HL-60 (cell line): ENCODE results near the gene SMARCB1.

Source experiments
- DNase-seq, 2 experiments: peaks; one replicate each; pipeline ENCODE4 v3.0.0-alpha.2; 2010 to 2020; ENCODE audit warnings: low read depth in 1 of 2, low spot score in 1 of 2
- H3K27ac ChIP-seq: fragments of 250-450 bp; sonication (Bioruptor Pico); replicated peaks from 2 replicates; pipeline ENCODE4 v1.5.1; 2020; ENCODE audit warnings: mild to moderate bottlenecking, moderate library complexity
- H3K27me3 ChIP-seq: fragments of 250-450 bp; sonication (Bioruptor Pico); 2 replicates; pipeline ENCODE4 v1.5.1; 2021; ENCODE audit warnings: mild to moderate bottlenecking, moderate library complexity; ENCODE audit not compliant: insufficient read depth, poor library complexity, severe bottlenecking
- H3K4me3 ChIP-seq: replicated peaks from 2 replicates; pipeline ENCODE4 v1.5.1; 2011; ENCODE audit warnings: mild to moderate bottlenecking, control low read depth, low read length; ENCODE audit not compliant: insufficient read depth
- CTCF ChIP-seq: IDR thresholded peaks from one replicate; pipeline ENCODE4 v1.5.1; 2011; ENCODE audit warnings: low read length, control low read depth, inconsistent platforms; ENCODE audit not compliant: insufficient read depth
- GABPA ChIP-seq: IDR thresholded peaks from 2 replicates; pipeline ENCODE4 v1.6.1; 2012; ENCODE audit warnings: low read depth
- POLR2AphosphoS5 ChIP-seq: IDR thresholded peaks from 2 replicates; pipeline ENCODE4 v1.6.1; 2012; ENCODE audit warnings: low read depth
- REST ChIP-seq: IDR thresholded peaks from 2 replicates; pipeline ENCODE4 v1.6.1; 2012; ENCODE audit warnings: low read depth; ENCODE audit not compliant: insufficient replicate concordance
- SPI1 ChIP-seq: IDR thresholded peaks from 2 replicates; pipeline ENCODE4 v1.6.1; 2012; ENCODE audit warnings: low read depth, mild to moderate bottlenecking, borderline replicate concordance

Gene SMARCB1

GRCh38 chr22:23783265-23784150 lies 3.3 kb upstream of the SMARCB1 start:
- DNase-seq: no peak
- Histone ChIP-seq H3K27ac (no peak overlapping the region), H3K27me3 (no peaks in the 10 kb centered on the region), H3K4me3 (no peak overlapping the region)
- TF ChIP-seq POLR2AphosphoS5 (no peak), CTCF (no peak), SPI1 (no peak), GABPA (no peak), REST (no peak)

GRCh38 chr22:23784215-23784732 lies 2.5 kb upstream of the SMARCB1 start:
- TF ChIP-seq SPI1 (no peak), REST (no peak), CTCF (no peak), POLR2AphosphoS5 (no peak)
- no peak overlapping the region for H3K4me3 ChIP-seq
- no peaks in the 10 kb centered on the region for H3K27me3 ChIP-seq
- DNase-seq: no peak
- no peak overlapping the region for H3K27ac ChIP-seq

- Histone ChIP-seq H3K27me3 (no peaks in the 10 kb centered on the region), H3K27ac (peak overlapping the region; percentile 97), H3K4me3 (peak overlapping the region; percentile 28)
- TF ChIP-seq SPI1 (no peak), GABPA (no peak), CTCF (no peak), POLR2AphosphoS5 (no peak), REST (no peak)
- no peak for DNase-seq
Measured at GRCh38 chr22:23786261-23786710, 480 bp upstream of the SMARCB1 start.
